GM19452 (cell line): ENCODE data around the gene SLC22A31.

Experiments
- ATAC-seq: cut with Tn5 transposase; IDR thresholded peaks from one replicate; pipeline ENCODE4 v1.9.1; 2021; ENCODE audit not compliant: unreplicated experiment

SLC22A31 gene

GRCh38 chr16:89179656-89180315 is 20.6 kb downstream of the SLC22A31 start:
- ATAC-seq, result no peak

- no peak for ATAC-seq
Measured at GRCh38 chr16:89179148-89179484, 21.2 kb downstream of the SLC22A31 start.

- no peak for ATAC-seq
Measured at GRCh38 chr16:89178453-89179147, 21.7 kb downstream of the SLC22A31 start.

GRCh38 chr16:89177501-89177900 is 22.8 kb downstream of the SLC22A31 start:
- no peak for ATAC-seq

GRCh38 chr16:89176717-89177116 is 23.6 kb downstream of the SLC22A31 start:
- ATAC-seq, result no peak

- no peak for ATAC-seq
Measured at GRCh38 chr16:89176147-89176690, 24.1 kb downstream of the SLC22A31 start.

GRCh38 chr16:89175280-89176146 is 24.8 kb downstream of the SLC22A31 start:
- no peak for ATAC-seq

- no peak for ATAC-seq
Measured at GRCh38 chr16:89174877-89175276, 25.5 kb downstream of the SLC22A31 start.

- no peak for ATAC-seq
Measured at GRCh38 chr16:89174055-89174827, 26.1 kb downstream of the SLC22A31 start.

GRCh38 chr16:89173174-89173921 is 27.0 kb downstream of the SLC22A31 start:
- ATAC-seq, result no peak

- ATAC-seq, result no peak
Measured at GRCh38 chr16:89172528-89173173, 27.7 kb downstream of the SLC22A31 start.

- no peak for ATAC-seq
Measured at GRCh38 chr16:89172171-89172527, 28.2 kb downstream of the SLC22A31 start.

GRCh38 chr16:89171216-89172170 is 28.8 kb downstream of the SLC22A31 start, which contains the start of gene CDH15:
Gene CDH15 (plus strand): TSS chr16:89171748. CDS start chr16:89171832, 84 bp downstream.
- peak; percentile 75 for ATAC-seq

GRCh38 chr16:89170346-89171215 is 29.8 kb downstream of the SLC22A31 start:
- ATAC-seq, result no peak

- no peak for ATAC-seq
Measured at GRCh38 chr16:89169778-89170177, 30.6 kb downstream of the SLC22A31 start.

GRCh38 chr16:89168381-89169189 is 31.8 kb downstream of the SLC22A31 start:
- no peak for ATAC-seq
